ENCODE measurements around the gene CNN1. TPM values are rescaled to one million over a fixed set of nuclear protein-coding genes. Genes with fewer than 3 reads are reported as not detected.

Gene CNN1
- total and polyA plus RNA-seq, 9 of the 15 experiments (the other 6 are each of a cell fraction or from before 2014, with no cell fraction given): 0.23 to 10.6 (median 5.2) TPM

DNA sequence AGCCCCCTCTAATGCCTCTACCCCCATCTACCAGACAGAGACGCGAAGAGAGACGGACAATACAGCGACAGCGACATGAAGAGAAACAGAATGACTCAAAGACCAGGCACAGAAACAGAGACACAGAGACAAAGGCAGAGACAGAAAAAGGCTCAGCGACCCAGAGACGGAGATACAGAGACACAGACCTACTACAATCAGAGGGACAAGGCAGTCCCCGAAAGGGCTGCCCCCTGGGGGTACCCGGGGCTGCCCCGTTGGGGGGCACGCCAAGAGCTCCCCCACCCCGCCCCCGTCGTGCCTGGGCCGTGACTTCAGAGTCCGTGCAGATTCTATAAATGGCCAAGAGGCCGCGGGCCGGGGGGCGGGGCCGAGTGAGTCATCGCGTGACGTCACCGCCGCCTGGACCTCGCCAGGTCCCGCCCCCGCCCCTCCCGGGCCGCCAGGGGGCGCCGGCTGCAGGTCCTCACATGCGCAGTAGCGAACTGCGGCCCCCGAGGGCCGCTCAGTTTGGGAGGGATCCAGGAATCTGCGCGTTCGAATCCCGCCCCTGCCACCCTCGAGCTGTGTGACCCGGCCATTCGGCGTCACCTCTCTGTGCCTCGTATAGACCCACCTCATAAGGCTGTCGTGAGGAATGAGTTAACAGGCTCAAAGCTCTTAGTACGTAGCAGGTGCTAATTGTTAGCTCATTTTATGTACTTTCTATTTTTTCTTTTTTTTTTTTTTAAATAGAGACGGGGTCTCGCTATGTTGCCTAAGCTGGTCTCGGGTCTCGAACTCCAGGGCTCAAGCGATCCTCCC lies 2.7 kb upstream of the CNN1 start (continued):
- TF ChIP-seq, protein P1, sequence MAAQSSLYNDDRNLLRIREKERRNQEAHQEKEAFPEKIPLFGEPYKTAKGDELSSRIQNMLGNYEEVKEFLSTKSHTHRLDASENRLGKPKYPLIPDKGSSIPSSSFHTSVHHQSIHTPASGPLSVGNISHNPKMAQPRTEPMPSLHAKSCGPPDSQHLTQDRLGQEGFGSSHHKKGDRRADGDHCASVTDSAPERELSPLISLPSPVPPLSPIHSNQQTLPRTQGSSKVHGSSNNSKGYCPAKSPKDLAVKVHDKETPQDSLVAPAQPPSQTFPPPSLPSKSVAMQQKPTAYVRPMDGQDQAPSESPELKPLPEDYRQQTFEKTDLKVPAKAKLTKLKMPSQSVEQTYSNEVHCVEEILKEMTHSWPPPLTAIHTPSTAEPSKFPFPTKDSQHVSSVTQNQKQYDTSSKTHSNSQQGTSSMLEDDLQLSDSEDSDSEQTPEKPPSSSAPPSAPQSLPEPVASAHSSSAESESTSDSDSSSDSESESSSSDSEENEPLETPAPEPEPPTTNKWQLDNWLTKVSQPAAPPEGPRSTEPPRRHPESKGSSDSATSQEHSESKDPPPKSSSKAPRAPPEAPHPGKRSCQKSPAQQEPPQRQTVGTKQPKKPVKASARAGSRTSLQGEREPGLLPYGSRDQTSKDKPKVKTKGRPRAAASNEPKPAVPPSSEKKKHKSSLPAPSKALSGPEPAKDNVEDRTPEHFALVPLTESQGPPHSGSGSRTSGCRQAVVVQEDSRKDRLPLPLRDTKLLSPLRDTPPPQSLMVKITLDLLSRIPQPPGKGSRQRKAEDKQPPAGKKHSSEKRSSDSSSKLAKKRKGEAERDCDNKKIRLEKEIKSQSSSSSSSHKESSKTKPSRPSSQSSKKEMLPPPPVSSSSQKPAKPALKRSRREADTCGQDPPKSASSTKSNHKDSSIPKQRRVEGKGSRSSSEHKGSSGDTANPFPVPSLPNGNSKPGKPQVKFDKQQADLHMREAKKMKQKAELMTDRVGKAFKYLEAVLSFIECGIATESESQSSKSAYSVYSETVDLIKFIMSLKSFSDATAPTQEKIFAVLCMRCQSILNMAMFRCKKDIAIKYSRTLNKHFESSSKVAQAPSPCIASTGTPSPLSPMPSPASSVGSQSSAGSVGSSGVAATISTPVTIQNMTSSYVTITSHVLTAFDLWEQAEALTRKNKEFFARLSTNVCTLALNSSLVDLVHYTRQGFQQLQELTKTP (IDR thresholded peaks at IDR 0.05; ENCODE audit: low read depth in 1 of 2, partially characterized antibody in 2 of 2): peak; percentile 21 to 34
- peak; percentile 61 for TF ChIP-seq ARID1B (IDR thresholded peaks at IDR 0.05)
- peak; percentile 72 for TF ChIP-seq L3MBTL2 (IDR thresholded peaks at IDR 0.05)
- TF ChIP-seq FOXA3 (CRISPR knock-in tag; conservative IDR thresholded peaks at IDR 0.05 in 1 of 2, IDR thresholded peaks at IDR 0.05 in 1 of 2): no peak
- no peak for TF ChIP-seq MAFK (IDR thresholded peaks at IDR 0.05; ENCODE audit: low read length)
- TF ChIP-seq KLF13 (tag; IDR thresholded peaks at IDR 0.05; ENCODE audit: borderline replicate concordance, low read depth): peak; percentile 76; the same call in 1 of the 2 replicates
- peak; percentile 99 for TF ChIP-seq ATF7 (IDR thresholded peaks at IDR 0.05)
- no peak for TF ChIP-seq ZNF551 (CRISPR knock-in tag; IDR thresholded peaks at IDR 0.05)
- no peak for TF ChIP-seq ZNF507 (tag; conservative IDR thresholded peaks at IDR 0.05)
- TF ChIP-seq ZNF174 (CRISPR knock-in tag; IDR thresholded peaks at IDR 0.05): no peak
- no peak for TF ChIP-seq NFYB (IDR thresholded peaks at IDR 0.05; ENCODE audit: extremely low read depth, insufficient read length)
- no peak for TF ChIP-seq ILK (tag; IDR thresholded peaks at IDR 0.05; ENCODE audit: borderline replicate concordance, low read depth)
- TF ChIP-seq NR2F6 (CRISPR knock-in tag; IDR thresholded peaks at IDR 0.05): no peak
- TF ChIP-seq, protein P2, sequence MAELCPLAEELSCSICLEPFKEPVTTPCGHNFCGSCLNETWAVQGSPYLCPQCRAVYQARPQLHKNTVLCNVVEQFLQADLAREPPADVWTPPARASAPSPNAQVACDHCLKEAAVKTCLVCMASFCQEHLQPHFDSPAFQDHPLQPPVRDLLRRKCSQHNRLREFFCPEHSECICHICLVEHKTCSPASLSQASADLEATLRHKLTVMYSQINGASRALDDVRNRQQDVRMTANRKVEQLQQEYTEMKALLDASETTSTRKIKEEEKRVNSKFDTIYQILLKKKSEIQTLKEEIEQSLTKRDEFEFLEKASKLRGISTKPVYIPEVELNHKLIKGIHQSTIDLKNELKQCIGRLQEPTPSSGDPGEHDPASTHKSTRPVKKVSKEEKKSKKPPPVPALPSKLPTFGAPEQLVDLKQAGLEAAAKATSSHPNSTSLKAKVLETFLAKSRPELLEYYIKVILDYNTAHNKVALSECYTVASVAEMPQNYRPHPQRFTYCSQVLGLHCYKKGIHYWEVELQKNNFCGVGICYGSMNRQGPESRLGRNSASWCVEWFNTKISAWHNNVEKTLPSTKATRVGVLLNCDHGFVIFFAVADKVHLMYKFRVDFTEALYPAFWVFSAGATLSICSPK (IDR thresholded peaks at IDR 0.05; ENCODE audit: borderline replicate concordance): 0 out of 2 replicates have a peak, but pooled peaks have one; percentile 75
- 0 out of 2 replicates have a peak, but pooled peaks have one; percentile 31 for TF ChIP-seq ZNF311 (CRISPR knock-in tag; IDR thresholded peaks at IDR 0.05)
- no peak for TF ChIP-seq RBM17 (IDR thresholded peaks at IDR 0.05; ENCODE audit: borderline replicate concordance, low read depth, low read length)
- peak; percentile 51; the same call in 1 of the 2 replicates for TF ChIP-seq MEF2D (tag; conservative IDR thresholded peaks at IDR 0.05; ENCODE audit: low read depth)
- TF ChIP-seq KDM4B (IDR thresholded peaks at IDR 0.05; ENCODE audit: borderline replicate concordance in 2 of 2, low read depth in 1 of 2): no peak
- peak; percentile 71; the same call in 1 of the 2 replicates for TF ChIP-seq MTA3 (IDR thresholded peaks at IDR 0.05; ENCODE audit: borderline replicate concordance)
- TF ChIP-seq SMAD4 (CRISPR knock-in tag; conservative IDR thresholded peaks at IDR 0.05): peak; percentile 86
- peak in 2 of 3 experiments; percentile 56 for TF ChIP-seq YY1 (IDR thresholded peaks at IDR 0.05; ENCODE audit: borderline replicate concordance in 1 of 3, control insufficient read depth in 1 of 3, extremely low read depth in 1 of 3, insufficient read depth in 3 of 3, insufficient read length in 1 of 3, insufficient replicate concordance in 2 of 3, low read depth in 1 of 3, low read length in 2 of 3)
